Adrenal gland (tissue), 12 donors: ENCODE measurements around the gene ADGRB2. TPM values are rescaled to one million over a fixed set of nuclear protein-coding genes. Genes with fewer than 3 reads are reported as not detected.

ENCODE experiments used
- DNase-seq, 7 donors: peaks; one replicate each; pipeline ENCODE4 v3.0.0-alpha.2; 2019 to 2020
- H3K27ac ChIP-seq, 5 donors: fragments of 200-600 bp; sonication (generic) in 4 of 5; 1 replicate in 3 of 5; 2 replicates in 2 of 5; pipeline versions ENCODE4 v1.5.1 to v1.8.0; 2016 to 2020; ENCODE audit warnings: mild to moderate bottlenecking in 1 of 5
- H3K27me3 ChIP-seq: fragments of 200-600 bp; 2 replicates; pipeline ENCODE4 v1.8.0; 2021
- H3K36me3 ChIP-seq, 2 donors: fragments of 200-600 bp; replicated peaks in 1 of 2; 1 replicate in 1 of 2; 2 replicates in 1 of 2; pipeline versions ENCODE4 v1.5.1 to v1.8.0; 2018 to 2022
- H3K4me1 ChIP-seq, 2 donors: fragments of 200-600 bp; replicated peaks in 1 of 2; 1 replicate in 1 of 2; 2 replicates in 1 of 2; pipeline versions ENCODE4 v1.5.1 to v1.8.0; 2018 to 2021
- H3K4me3 ChIP-seq, 4 donors: fragments of 200-600 bp; sonication (generic) in 3 of 4; one replicate each; pipeline ENCODE4 v1.5.1; 2016 to 2018
- H3K9me3 ChIP-seq, 3 donors: fragments of 200-600 bp; sonication (generic) in 1 of 3; replicated peaks in 1 of 3; 1 replicate in 2 of 3; 2 replicates in 1 of 3; pipeline versions ENCODE4 v1.5.1 to v1.8.0; 2016 to 2021
- POLR2A ChIP-seq, 2 donors: fragments of 450-650 bp; IDR thresholded peaks; one replicate each; pipeline ENCODE4 v1.6.1; 2017; ENCODE audit warnings: antibody characterized with exemption in 2 of 2, mild to moderate bottlenecking in 2 of 2, moderate library complexity in 1 of 2
- WGBS, 4 donors: extraction: QIAGEN DNeasy Blood & Tissue Kit in 2 of 4; methylation state at CpG; one replicate each; pipeline versions ENCODE4 v1.1.5 to v1.1.7; 2013 to 2017; 5-methylcytosine and 5-hydroxymethylcytosine counted together
- intact Hi-C, 2 donors: fragments of 100-400 bp; cut with DNase I; formaldehyde crosslinking; loops; one replicate each; pipeline versions ENCODE4 v1.14.1 to v1.15.0; 2022 to 2023
- polyA plus RNA-seq, 3 donors: library from polyadenylated mRNA; stranded (reverse); fragments of 200-250 nt in 2 of 3; fragments of 350-450 nt in 1 of 3; fragmentation: Illumina TruSeq in 1 of 3; extraction: RNeasy Lipid Tissue Mini Kit (QIAGEN cat#74804) in 1 of 3; gene quantifications; one replicate each; pipeline ENCODE4 v1.2.3, GENCODE V29; 2013 to 2014
- total RNA-seq, 9 donors: library from RNA; depleted of rRNA in 4 of 9; stranded (reverse); fragments of >200 nt in 4 of 9; fragments of 120-200 nt in 1 of 9; fragmentation: NEBNext Ultra II Directional in 1 of 9; extraction: Animal tissue kit (Norgen Biotek cat#: 25700) in 1 of 9; gene quantifications; one replicate each; pipeline versions ENCODE4 v1.1.0 to v1.2.4, GENCODE V29; 2013 to 2023
- TF ChIP-seq, protein P1 (sequence below), 6 experiments: fragments of 450-650 bp in 4 of 6; fragments of 200-600 bp in 2 of 6; sonication (generic) in 1 of 6; IDR thresholded peaks; 1 replicate in 5 of 6; 2 replicates in 1 of 6; pipeline versions ENCODE4 v1.5.1 to v1.8.0; 2016 to 2021; ENCODE audit warnings: antibody characterized with exemption in 6 of 6, mild to moderate bottlenecking in 2 of 6, moderate library complexity in 1 of 6
- donor health status: healthy with polysubstance abuse.
- donor health status: Bipolar disorder and iron deficiency.
- donor health status: DM: yes; HTN: yes; CAD: no.
- donor health status: DM: no; HTN: no; CAD: no.
- donor health status: DM: no; HTN: no; CAD: no.
- donor health status: DM: yes; HTN: yes; CAD: no.

Gene ADGRB2
- total and polyA plus RNA-seq, 12 donors: 1.8 to 57.3 (median 5.1) TPM

DNA sequence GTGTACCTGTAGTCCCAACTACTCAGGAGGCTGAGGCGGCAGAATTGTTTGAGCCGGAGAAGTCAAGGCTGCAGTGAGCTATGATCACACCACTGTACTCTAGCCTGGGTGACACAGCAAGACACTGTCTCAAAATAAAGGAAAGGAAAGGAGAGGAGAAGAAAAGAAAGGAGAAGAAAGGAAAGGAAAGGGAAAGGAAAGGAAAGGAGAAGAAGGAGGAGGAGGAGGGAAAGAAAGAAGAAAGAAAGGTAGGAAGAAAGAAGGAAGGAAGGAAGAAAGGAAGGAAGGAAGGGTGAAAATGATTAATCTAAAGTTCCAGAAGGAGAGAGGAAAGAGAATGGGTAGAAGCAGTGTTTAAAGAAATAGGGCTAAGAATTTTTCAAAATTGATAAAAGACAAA, 39.5 kb upstream of the ADGRB2 start:
- intact Hi-C loops: no loop called here
- 81 to 85% (median 83%) methylated on average over 2 of the region's 2 CpGs for WGBS, 4 donors
- no peaks in the 10 kb centered on the region for H3K36me3 ChIP-seq
- peak in 1 of 7 donors; percentile 9 for DNase-seq
- TF ChIP-seq POLR2A (IDR thresholded peaks at IDR 0.05): no peak
- TF ChIP-seq, protein P1, sequence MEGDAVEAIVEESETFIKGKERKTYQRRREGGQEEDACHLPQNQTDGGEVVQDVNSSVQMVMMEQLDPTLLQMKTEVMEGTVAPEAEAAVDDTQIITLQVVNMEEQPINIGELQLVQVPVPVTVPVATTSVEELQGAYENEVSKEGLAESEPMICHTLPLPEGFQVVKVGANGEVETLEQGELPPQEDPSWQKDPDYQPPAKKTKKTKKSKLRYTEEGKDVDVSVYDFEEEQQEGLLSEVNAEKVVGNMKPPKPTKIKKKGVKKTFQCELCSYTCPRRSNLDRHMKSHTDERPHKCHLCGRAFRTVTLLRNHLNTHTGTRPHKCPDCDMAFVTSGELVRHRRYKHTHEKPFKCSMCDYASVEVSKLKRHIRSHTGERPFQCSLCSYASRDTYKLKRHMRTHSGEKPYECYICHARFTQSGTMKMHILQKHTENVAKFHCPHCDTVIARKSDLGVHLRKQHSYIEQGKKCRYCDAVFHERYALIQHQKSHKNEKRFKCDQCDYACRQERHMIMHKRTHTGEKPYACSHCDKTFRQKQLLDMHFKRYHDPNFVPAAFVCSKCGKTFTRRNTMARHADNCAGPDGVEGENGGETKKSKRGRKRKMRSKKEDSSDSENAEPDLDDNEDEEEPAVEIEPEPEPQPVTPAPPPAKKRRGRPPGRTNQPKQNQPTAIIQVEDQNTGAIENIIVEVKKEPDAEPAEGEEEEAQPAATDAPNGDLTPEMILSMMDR (IDR thresholded peaks at IDR 0.05): no peak
- H3K4me1 ChIP-seq: no peaks in the 10 kb centered on the region
- no peaks in the 10 kb centered on the region for H3K9me3 ChIP-seq
- no peak overlapping the region for H3K27ac ChIP-seq
- no peak overlapping the region for H3K4me3 ChIP-seq
- peaks cover 3% of the 10 kb centered on the region for H3K27me3 ChIP-seq

DNA sequence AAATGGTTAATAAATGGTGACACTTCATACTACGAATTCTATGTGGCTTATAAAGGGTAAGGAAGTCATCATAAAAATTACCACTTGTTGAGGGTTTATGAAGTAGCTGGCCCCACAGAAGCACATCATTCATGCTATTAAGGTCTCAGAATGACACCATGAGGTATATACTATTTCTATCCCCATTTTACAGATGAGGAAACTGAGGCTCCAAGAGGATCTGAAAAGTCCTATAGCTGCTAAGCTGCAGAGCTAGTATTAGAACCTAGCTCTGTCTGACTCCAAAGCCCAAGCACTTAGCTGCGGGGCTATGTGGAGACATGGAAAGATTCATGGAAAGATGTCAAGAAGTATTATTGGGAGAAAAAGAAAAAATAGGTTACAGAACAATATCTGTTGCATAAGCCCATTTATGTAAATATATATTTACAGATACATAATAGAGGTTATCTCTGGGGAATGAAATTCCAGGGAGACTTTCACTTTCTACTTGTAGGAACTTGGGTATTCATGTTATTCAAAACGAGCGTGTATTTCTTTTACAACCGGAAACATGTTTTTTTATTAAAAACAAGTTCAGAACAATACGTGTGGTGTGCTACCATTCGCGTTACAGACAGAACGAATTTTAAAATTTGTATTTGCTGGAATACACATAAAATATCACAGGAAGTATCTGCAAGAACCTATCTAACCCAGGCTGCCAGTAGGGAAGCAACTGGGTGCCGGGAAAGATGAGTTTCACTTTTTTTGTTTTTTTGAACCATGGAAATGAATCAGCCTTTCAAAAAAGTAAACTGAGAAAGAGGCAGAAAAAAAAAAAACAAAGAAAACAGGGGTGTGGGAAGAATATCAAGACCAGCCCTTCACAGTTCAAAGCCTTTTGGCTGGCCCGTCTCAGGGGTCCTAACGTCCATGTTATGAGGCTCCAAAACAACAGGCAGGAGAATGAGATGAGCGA, 38.3 kb upstream of the ADGRB2 start:
- Histone ChIP-seq H3K36me3 (no peaks in the 10 kb centered on the region), H3K4me3 (peak overlapping the region in 1 of 4 donors; percentile 38), H3K27ac (no peak overlapping the region), H3K9me3 (no peaks in the 10 kb centered on the region), H3K4me1 (no peaks in the 10 kb centered on the region), H3K27me3 (peaks cover 3% of the 10 kb centered on the region)
- DNase-seq: peak in 3 of 7 donors; percentile 6 to 20 (median 7)
- intact Hi-C loops: no loop called here
- TF ChIP-seq, protein P1 (IDR thresholded peaks at IDR 0.05): no peak
- TF ChIP-seq POLR2A (IDR thresholded peaks at IDR 0.05): no peak
- 49 to 59% (median 58%) methylated on average over 13 of the region's 13 CpGs for WGBS, 4 donors

DNA sequence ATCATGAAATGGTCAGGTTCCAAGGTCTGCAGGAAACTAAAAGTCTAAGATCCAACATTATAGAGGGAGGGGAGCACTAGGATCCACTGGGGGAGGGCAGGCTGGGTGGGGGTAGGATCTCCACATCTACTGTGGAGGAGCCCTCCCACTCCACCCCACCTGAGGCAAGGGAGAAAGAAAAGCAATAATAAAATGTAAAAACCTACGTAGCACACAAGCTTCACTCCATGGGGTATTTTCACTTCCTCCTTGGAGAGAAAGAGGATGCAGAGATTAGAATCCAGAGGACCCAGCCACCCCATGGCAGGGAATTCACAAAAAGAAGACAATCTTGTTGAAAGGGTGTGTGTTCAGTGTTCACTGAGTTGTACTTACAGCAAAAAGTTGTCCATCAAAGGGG, 37.3 kb upstream of the ADGRB2 start:
- no peaks in the 10 kb centered on the region for H3K9me3 ChIP-seq
- TF ChIP-seq, protein P1 (IDR thresholded peaks at IDR 0.05): no peak
- no peak for TF ChIP-seq POLR2A (IDR thresholded peaks at IDR 0.05)
- WGBS, 4 donors: 65 to 76% (median 72%) methylated on average over 1 of the region's 1 CpG
- H3K27me3 ChIP-seq: peaks cover 3% of the 10 kb centered on the region
- intact Hi-C loops: no loop called here
- H3K4me3 ChIP-seq: no peak overlapping the region
- no peaks in the 10 kb centered on the region for H3K36me3 ChIP-seq
- no peaks in the 10 kb centered on the region for H3K4me1 ChIP-seq
- H3K27ac ChIP-seq: no peak overlapping the region
- peak in 2 of 7 donors; percentile 6 to 7 for DNase-seq

DNA sequence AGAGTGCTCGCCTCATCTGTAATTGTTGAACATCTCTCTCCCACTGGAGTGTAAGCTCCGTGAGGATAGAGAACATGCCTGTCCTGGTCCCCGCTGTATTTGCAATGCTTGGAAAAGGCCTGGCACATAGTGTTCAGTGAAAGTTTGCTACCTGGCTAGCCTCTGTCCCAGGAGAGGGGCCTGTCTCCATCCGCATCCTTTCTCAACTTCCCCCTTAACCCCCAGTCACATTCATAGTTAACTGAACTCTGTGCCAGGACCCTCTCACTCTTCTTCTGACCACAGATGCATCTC, 36.5 kb upstream of the ADGRB2 start:
- TF ChIP-seq POLR2A (IDR thresholded peaks at IDR 0.05): no peak
- TF ChIP-seq, protein P1 (IDR thresholded peaks at IDR 0.05): no peak
- H3K4me3 ChIP-seq: no peak overlapping the region
- intact Hi-C loops: no loop called here
- H3K27me3 ChIP-seq: peaks cover 3% of the 10 kb centered on the region
- H3K36me3 ChIP-seq: no peaks in the 10 kb centered on the region
- WGBS, 4 donors: 90 to 97% (median 96%) methylated on average over 4 of the region's 4 CpGs
- no peaks in the 10 kb centered on the region for H3K9me3 ChIP-seq
- H3K4me1 ChIP-seq: no peaks in the 10 kb centered on the region
- DNase-seq: peak in 2 of 7 donors; percentile 3 to 13
- no peak overlapping the region for H3K27ac ChIP-seq
